ENCODE measurements around the gene CENPA.
A peak's percentile ranks its signal among the peaks of the same experiment; 100 is the strongest.

CENPA gene

GRCh38 chr2:26764078-26764887 lies 21.6 kb upstream of the CENPA start, which contains the start of gene SLC35F6:
SLC35F6 (plus strand) TSS chr2:26764284; CDS start chr2:26764350, 66 bp downstream.
- peak within 1 kb of the TSS; percentile 85 for H3K9ac ChIP-seq (ENCODE audit: low read depth, low read length)
- peak within 1 kb of the TSS; percentile 87 for H3K4me3 ChIP-seq (ENCODE audit: low read length)
- no peaks in the 10 kb centered on the region for H3K9me3 ChIP-seq (ENCODE audit: insufficient read depth, low read depth, low read length)
- no peaks in the 10 kb centered on the region for H3K36me3 ChIP-seq (ENCODE audit: insufficient read depth, low read depth, low read length)
- no peaks in the 10 kb centered on the region for H3K4me1 ChIP-seq (ENCODE audit: insufficient read depth, low read length)
- H3K27ac ChIP-seq (ENCODE audit: low read length), result no peak within 1 kb of the TSS
- H3K27me3 ChIP-seq (ENCODE audit: insufficient read depth, low read length), result peaks cover 10% of the 10 kb centered on the region; the same call in 1 of the 2 replicates

- Histone ChIP-seq H3K27me3 (ENCODE audit: insufficient read depth, low read length) (peaks cover 10% of the 10 kb centered on the region; the same call in 1 of the 2 replicates), H3K4me3 (ENCODE audit: low read length) (peak overlapping the region; percentile 87), H3K4me1 (ENCODE audit: insufficient read depth, low read length) (no peaks in the 10 kb centered on the region), H3K36me3 (ENCODE audit: insufficient read depth, low read depth, low read length) (no peaks in the 10 kb centered on the region), H3K9ac (ENCODE audit: low read depth, low read length) (peak overlapping the region; percentile 85; the same call in 1 of the 2 replicates), H3K27ac (ENCODE audit: low read length) (no peak overlapping the region), H3K9me3 (ENCODE audit: insufficient read depth, low read depth, low read length) (no peaks in the 10 kb centered on the region)
Measured at GRCh38 chr2:26764906-26765305, 20.9 kb upstream of the CENPA start.

GRCh38 chr2:26765475-26766200 lies 20.2 kb upstream of the CENPA start:
- no peak overlapping the region for H3K4me3 ChIP-seq (ENCODE audit: low read length)
- no peak overlapping the region for H3K9ac ChIP-seq (ENCODE audit: low read depth, low read length)
- no peaks in the 10 kb centered on the region for H3K4me1 ChIP-seq (ENCODE audit: insufficient read depth, low read length)
- no peaks in the 10 kb centered on the region for H3K36me3 ChIP-seq (ENCODE audit: insufficient read depth, low read depth, low read length)
- peaks cover 10% of the 10 kb centered on the region; the same call in 1 of the 2 replicates for H3K27me3 ChIP-seq (ENCODE audit: insufficient read depth, low read length)
- no peaks in the 10 kb centered on the region for H3K9me3 ChIP-seq (ENCODE audit: insufficient read depth, low read depth, low read length)
- no peak overlapping the region for H3K27ac ChIP-seq (ENCODE audit: low read length)

- no peaks in the 10 kb centered on the region for H3K9me3 ChIP-seq (ENCODE audit: insufficient read depth, low read depth, low read length)
- no peak overlapping the region for H3K4me3 ChIP-seq (ENCODE audit: low read length)
- H3K27me3 ChIP-seq (ENCODE audit: insufficient read depth, low read length), result peaks cover 10% of the 10 kb centered on the region; the same call in 1 of the 2 replicates
- no peak overlapping the region for H3K27ac ChIP-seq (ENCODE audit: low read length)
- H3K36me3 ChIP-seq (ENCODE audit: insufficient read depth, low read depth, low read length), result no peaks in the 10 kb centered on the region
- no peaks in the 10 kb centered on the region for H3K4me1 ChIP-seq (ENCODE audit: insufficient read depth, low read length)
- no peak overlapping the region for H3K9ac ChIP-seq (ENCODE audit: low read depth, low read length)
Measured at GRCh38 chr2:26767129-26767528, 18.7 kb upstream of the CENPA start.

- Histone ChIP-seq H3K27ac (ENCODE audit: low read length) (no peak overlapping the region), H3K4me3 (ENCODE audit: low read length) (no peak overlapping the region), H3K27me3 (ENCODE audit: insufficient read depth, low read length) (peaks cover 10% of the 10 kb centered on the region; the same call in 1 of the 2 replicates), H3K9me3 (ENCODE audit: insufficient read depth, low read depth, low read length) (no peaks in the 10 kb centered on the region), H3K36me3 (ENCODE audit: insufficient read depth, low read depth, low read length) (no peaks in the 10 kb centered on the region), H3K9ac (ENCODE audit: low read depth, low read length) (no peak overlapping the region), H3K4me1 (ENCODE audit: insufficient read depth, low read length) (no peaks in the 10 kb centered on the region)
Measured at GRCh38 chr2:26767894-26768487, 17.9 kb upstream of the CENPA start.

- Histone ChIP-seq H3K9me3 (ENCODE audit: insufficient read depth, low read depth, low read length) (no peaks in the 10 kb centered on the region), H3K27ac (ENCODE audit: low read length) (no peak overlapping the region), H3K27me3 (ENCODE audit: insufficient read depth, low read length) (peaks cover 10% of the 10 kb centered on the region; the same call in 1 of the 2 replicates), H3K36me3 (ENCODE audit: insufficient read depth, low read depth, low read length) (no peaks in the 10 kb centered on the region), H3K9ac (ENCODE audit: low read depth, low read length) (no peak overlapping the region), H3K4me1 (ENCODE audit: insufficient read depth, low read length) (no peaks in the 10 kb centered on the region), H3K4me3 (ENCODE audit: low read length) (no peak overlapping the region)
Measured at GRCh38 chr2:26768759-26769088, 17.1 kb upstream of the CENPA start.

- Histone ChIP-seq H3K27ac (ENCODE audit: low read length) (no peak overlapping the region), H3K9me3 (ENCODE audit: insufficient read depth, low read depth, low read length) (no peaks in the 10 kb centered on the region), H3K27me3 (ENCODE audit: insufficient read depth, low read length) (peaks cover 10% of the 10 kb centered on the region; the same call in 1 of the 2 replicates), H3K4me3 (ENCODE audit: low read length) (no peak overlapping the region), H3K36me3 (ENCODE audit: insufficient read depth, low read depth, low read length) (no peaks in the 10 kb centered on the region), H3K9ac (ENCODE audit: low read depth, low read length) (no peak overlapping the region), H3K4me1 (ENCODE audit: insufficient read depth, low read length) (no peaks in the 10 kb centered on the region)
Measured at GRCh38 chr2:26769089-26769761, 16.6 kb upstream of the CENPA start.

GRCh38 chr2:26770986-26771586 lies 14.8 kb upstream of the CENPA start:
- Histone ChIP-seq H3K27ac (ENCODE audit: low read length) (no peak overlapping the region), H3K9me3 (ENCODE audit: insufficient read depth, low read depth, low read length) (no peaks in the 10 kb centered on the region), H3K4me1 (ENCODE audit: insufficient read depth, low read length) (no peaks in the 10 kb centered on the region), H3K36me3 (ENCODE audit: insufficient read depth, low read depth, low read length) (peaks cover 8% of the 10 kb centered on the region; the same call in 1 of the 2 replicates), H3K27me3 (ENCODE audit: insufficient read depth, low read length) (no peaks in the 10 kb centered on the region), H3K4me3 (ENCODE audit: low read length) (no peak overlapping the region), H3K9ac (ENCODE audit: low read depth, low read length) (no peak overlapping the region)

- no peak overlapping the region for H3K9ac ChIP-seq (ENCODE audit: low read depth, low read length)
- no peaks in the 10 kb centered on the region for H3K9me3 ChIP-seq (ENCODE audit: insufficient read depth, low read depth, low read length)
- H3K36me3 ChIP-seq (ENCODE audit: insufficient read depth, low read depth, low read length), result peaks cover 8% of the 10 kb centered on the region; the same call in 1 of the 2 replicates
- H3K27ac ChIP-seq (ENCODE audit: low read length), result no peak overlapping the region
- H3K4me1 ChIP-seq (ENCODE audit: insufficient read depth, low read length), result no peaks in the 10 kb centered on the region
- no peak overlapping the region for H3K4me3 ChIP-seq (ENCODE audit: low read length)
- no peaks in the 10 kb centered on the region for H3K27me3 ChIP-seq (ENCODE audit: insufficient read depth, low read length)
Measured at GRCh38 chr2:26772064-26773001, 13.5 kb upstream of the CENPA start.

GRCh38 chr2:26776195-26776800 lies 9.6 kb upstream of the CENPA start:
- Histone ChIP-seq H3K9ac (ENCODE audit: low read depth, low read length) (no peak overlapping the region), H3K27me3 (ENCODE audit: insufficient read depth, low read length) (no peaks in the 10 kb centered on the region), H3K4me1 (ENCODE audit: insufficient read depth, low read length) (no peaks in the 10 kb centered on the region), H3K27ac (ENCODE audit: low read length) (no peak overlapping the region), H3K9me3 (ENCODE audit: insufficient read depth, low read depth, low read length) (no peaks in the 10 kb centered on the region), H3K4me3 (ENCODE audit: low read length) (no peak overlapping the region), H3K36me3 (ENCODE audit: insufficient read depth, low read depth, low read length) (peaks cover 24% of the 10 kb centered on the region; the same call in 1 of the 2 replicates)

All from iPS-20b (cell line).